Heart left ventricle (tissue), 16 donors: Measurements from ENCODE around the gene COL24A1. TPM values are rescaled to one million over a fixed set of nuclear protein-coding genes. Genes with fewer than 3 reads are reported as not detected.

Source experiments
- ATAC-seq, 4 donors: fragments of 200-7000 bp; cut with Tn5 transposase; one replicate each; pipeline ENCODE4 v1.9.1; 2020 to 2022; ENCODE audit warnings: moderate library complexity in 4 of 4, mild to moderate bottlenecking in 3 of 4, moderate number of reproducible peaks in 1 of 4
- DNase-seq, 5 donors: peaks; one replicate each; pipeline ENCODE4 v3.0.0-alpha.2; 2020
- H3K27ac ChIP-seq, 12 donors: fragments of 200-600 bp; sonication (generic) in 4 of 12; one replicate each; pipeline versions ENCODE4 v1.5.0 to v1.8.0; 2016 to 2022; ENCODE audit warnings: mild to moderate bottlenecking in 2 of 12
- H3K27me3 ChIP-seq, 9 donors: fragments of 200-600 bp; sonication (generic) in 2 of 9; one replicate each; pipeline versions ENCODE4 v1.5.1 to v1.8.0; 2016 to 2022; ENCODE audit warnings: mild to moderate bottlenecking in 3 of 9
- H3K36me3 ChIP-seq, 9 donors: fragments of 200-600 bp; sonication (generic) in 2 of 9; one replicate each; pipeline versions ENCODE4 v1.5.0 to v1.8.0; 2018 to 2022; ENCODE audit warnings: mild to moderate bottlenecking in 2 of 9
- H3K4me1 ChIP-seq, 12 donors: fragments of 200-600 bp; sonication (generic) in 4 of 12; one replicate each; pipeline versions ENCODE4 v1.5.0 to v1.8.0; 2016 to 2022; ENCODE audit warnings: mild to moderate bottlenecking in 3 of 12
- H3K4me3 ChIP-seq, 12 donors: fragments of 200-600 bp; sonication (generic) in 4 of 12; one replicate each; pipeline versions ENCODE4 v1.5.0 to v1.8.0; 2017 to 2022; ENCODE audit warnings: mild to moderate bottlenecking in 9 of 12, moderate library complexity in 4 of 12
- H3K9me3 ChIP-seq, 12 donors: fragments of 200-600 bp; sonication (generic) in 4 of 12; one replicate each; pipeline versions ENCODE4 v1.5.0 to v1.8.0; 2016 to 2022; ENCODE audit warnings: mild to moderate bottlenecking in 1 of 12
- POLR2A ChIP-seq, 2 donors: fragments of 450-650 bp; IDR thresholded peaks; one replicate each; pipeline ENCODE4 v1.6.1; 2017; ENCODE audit warnings: antibody characterized with exemption in 2 of 2, mild to moderate bottlenecking in 2 of 2, moderate library complexity in 2 of 2
- WGBS, 4 donors: extraction: QIAGEN DNeasy Blood & Tissue Kit in 2 of 4; methylation state at CpG; one replicate each; pipeline versions ENCODE4 v1.1.5 to v1.1.7; 2013 to 2018; 5-methylcytosine and 5-hydroxymethylcytosine counted together
- intact Hi-C, 10 donors: fragments of 100-400 bp; cut with DNase I; formaldehyde crosslinking; loops; one replicate each; pipeline versions ENCODE4 v1.11.1 to v1.14.2; 2022
- polyA plus RNA-seq, 2 donors: library from polyadenylated mRNA; stranded (reverse); fragments of 200-250 nt; gene quantifications; one replicate each; pipeline ENCODE4 v1.2.3, GENCODE V29; 2013
- total RNA-seq, 9 donors: library from RNA; depleted of rRNA in 2 of 9; stranded (reverse); fragments of >200 nt in 2 of 9; fragmentation: NEBNext Ultra II Directional in 3 of 9; extraction: Animal tissue kit (Norgen Biotek cat#: 25700) in 3 of 9; gene quantifications; one replicate each; pipeline versions ENCODE4 v1.1.0 to v1.2.4, GENCODE V29; 2016 to 2023
- TF ChIP-seq, protein P1 (sequence below), 12 donors: fragments of 200-600 bp; sonication (generic) in 4 of 12; IDR thresholded peaks; one replicate each; pipeline versions ENCODE4 v1.5.0 to v1.8.0; 2018 to 2022; ENCODE audit warnings: antibody characterized with exemption in 12 of 12, mild to moderate bottlenecking in 5 of 12
- donor health status: ischemic (EF 13 %, LVEDD 7.1; RV severe dilation, severe dysfunction).
- donor health status: healthy with polysubstance abuse.
- donor health status: DM: no; HTN: yes; CAD: no.
- donor health status: DM: no; HTN: no; CAD: no.
- donor health status: ischemic (EF 25% LVEDD 6.9; RV normal size, moderate dysfunction).
- donor health status: ischemic (EF 25% LVEDD 5.7; RV mildly dilated, moderate dysfunction).
- donor health status: healthy.
- donor health status: DM: yes; HTN: yes; CAD: no.
- donor health status: ischemic (EF 35%, LVEDD 5.7; RV mildly dilated, moderate dysfunction).
- donor health status: nonischemic (EF 11% LVEDD 7.7; RV severe dilation, severe dysfunction).
- donor health status: DM: yes; HTN: yes; CAD: no.
- donor health status: PGD.
- donor health status: ischemic (EF 29% LVEDD 5.4; RV normal size, mild dysfunction).
- donor health status: nonischemic (EF 23%, LVEDD 6.1; RV moderate dilation, normal function).

COL24A1 gene
- total and polyA plus RNA-seq, 11 donors: 0.07 to 2.8 (median 0.40) TPM

DNA sequence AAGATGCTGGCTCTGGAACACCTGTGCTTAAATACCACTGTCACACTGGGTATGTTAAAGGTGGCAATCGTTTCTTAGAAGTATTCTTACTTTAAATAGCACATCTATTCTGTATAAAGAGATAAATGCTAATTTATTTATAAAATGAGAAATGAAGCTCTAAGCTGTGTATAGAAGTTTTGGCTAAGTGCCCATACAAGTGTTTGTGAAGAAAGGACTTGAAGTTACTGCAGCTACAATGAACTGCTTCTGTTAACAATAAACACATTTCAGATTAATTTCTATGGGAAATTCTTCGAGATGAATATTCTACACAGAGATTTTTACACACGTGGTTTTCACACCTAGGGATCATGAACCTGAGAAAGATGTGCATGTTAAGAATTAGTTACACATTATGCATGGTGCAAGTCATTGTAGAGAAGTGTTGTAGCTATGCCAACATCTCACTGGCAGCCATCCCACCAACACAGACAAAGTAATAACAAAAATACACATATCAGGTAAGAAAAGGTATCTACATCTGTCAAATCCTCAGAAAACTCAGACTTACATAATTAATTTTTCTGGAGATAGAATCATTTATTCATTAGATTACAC lies 16.2 kb downstream of the COL24A1 start:
- WGBS, 4 donors: 56 to 64% (median 60%) methylated on average over 3 of the region's 3 CpGs
- intact Hi-C loops: no loop called here

GRCh38 chr1:86138746-86139145 lies 17.8 kb downstream of the COL24A1 start:
- TF ChIP-seq, protein P1, sequence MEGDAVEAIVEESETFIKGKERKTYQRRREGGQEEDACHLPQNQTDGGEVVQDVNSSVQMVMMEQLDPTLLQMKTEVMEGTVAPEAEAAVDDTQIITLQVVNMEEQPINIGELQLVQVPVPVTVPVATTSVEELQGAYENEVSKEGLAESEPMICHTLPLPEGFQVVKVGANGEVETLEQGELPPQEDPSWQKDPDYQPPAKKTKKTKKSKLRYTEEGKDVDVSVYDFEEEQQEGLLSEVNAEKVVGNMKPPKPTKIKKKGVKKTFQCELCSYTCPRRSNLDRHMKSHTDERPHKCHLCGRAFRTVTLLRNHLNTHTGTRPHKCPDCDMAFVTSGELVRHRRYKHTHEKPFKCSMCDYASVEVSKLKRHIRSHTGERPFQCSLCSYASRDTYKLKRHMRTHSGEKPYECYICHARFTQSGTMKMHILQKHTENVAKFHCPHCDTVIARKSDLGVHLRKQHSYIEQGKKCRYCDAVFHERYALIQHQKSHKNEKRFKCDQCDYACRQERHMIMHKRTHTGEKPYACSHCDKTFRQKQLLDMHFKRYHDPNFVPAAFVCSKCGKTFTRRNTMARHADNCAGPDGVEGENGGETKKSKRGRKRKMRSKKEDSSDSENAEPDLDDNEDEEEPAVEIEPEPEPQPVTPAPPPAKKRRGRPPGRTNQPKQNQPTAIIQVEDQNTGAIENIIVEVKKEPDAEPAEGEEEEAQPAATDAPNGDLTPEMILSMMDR (IDR thresholded peaks at IDR 0.05): no peak
- no peak for TF ChIP-seq POLR2A (IDR thresholded peaks at IDR 0.05)
- Histone ChIP-seq H3K27me3 (no peaks in the 10 kb centered on the region), H3K27ac (no peak overlapping the region), H3K4me1 (no peaks in the 10 kb centered on the region), H3K4me3 (no peak overlapping the region), H3K9me3 (no peaks in the 10 kb centered on the region), H3K36me3 (no peaks in the 10 kb centered on the region)
- DNase-seq: no peak
- ATAC-seq: no peak
- intact Hi-C loops: no loop called here
- WGBS, 4 donors: 43 to 58% (median 50%) methylated on average over 3 of the region's 3 CpGs

More for the DNA sequence above, 16.2 kb downstream of the COL24A1 start:
- no peaks in the 10 kb centered on the region for H3K9me3 ChIP-seq
- H3K4me3 ChIP-seq: no peak overlapping the region
- no peak for TF ChIP-seq POLR2A (IDR thresholded peaks at IDR 0.05)
- TF ChIP-seq, protein P1 (IDR thresholded peaks at IDR 0.05): no peak
- no peaks in the 10 kb centered on the region for H3K36me3 ChIP-seq
- no peaks in the 10 kb centered on the region for H3K4me1 ChIP-seq
- DNase-seq (no peak), ATAC-seq (no peak)
- H3K27ac ChIP-seq: no peak overlapping the region
- no peaks in the 10 kb centered on the region for H3K27me3 ChIP-seq

DNA sequence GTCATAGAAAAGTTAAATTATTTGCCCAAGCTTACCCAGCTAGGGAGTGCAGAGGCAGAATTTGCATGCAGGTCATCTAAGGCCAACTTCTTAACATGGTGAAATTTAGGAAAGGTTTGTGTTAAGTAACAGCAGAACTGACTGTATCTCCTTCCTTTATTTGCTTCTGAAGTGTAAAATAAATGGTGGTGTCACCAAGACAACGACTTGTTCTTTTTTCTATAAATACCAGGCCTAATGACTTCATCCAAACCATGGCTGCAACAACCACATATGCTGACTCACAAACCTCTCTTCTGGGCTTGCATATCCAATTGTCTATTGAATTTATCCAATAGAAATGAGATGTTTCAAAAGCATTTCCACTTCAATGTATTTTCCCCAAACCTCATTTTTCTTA lies 19.1 kb downstream of the COL24A1 start:
- DNase-seq: no peak
- Histone ChIP-seq H3K27me3 (no peaks in the 10 kb centered on the region), H3K27ac (no peak overlapping the region), H3K36me3 (no peaks in the 10 kb centered on the region), H3K4me3 (no peak overlapping the region), H3K4me1 (no peaks in the 10 kb centered on the region), H3K9me3 (no peaks in the 10 kb centered on the region)
- intact Hi-C loops: no loop called here
- 38 to 49% (median 41%) methylated on average over 1 of the region's 1 CpG for WGBS, 4 donors
- TF ChIP-seq POLR2A (IDR thresholded peaks at IDR 0.05): no peak
- TF ChIP-seq, protein P1 (IDR thresholded peaks at IDR 0.05): no peak
- no peak for ATAC-seq

DNA sequence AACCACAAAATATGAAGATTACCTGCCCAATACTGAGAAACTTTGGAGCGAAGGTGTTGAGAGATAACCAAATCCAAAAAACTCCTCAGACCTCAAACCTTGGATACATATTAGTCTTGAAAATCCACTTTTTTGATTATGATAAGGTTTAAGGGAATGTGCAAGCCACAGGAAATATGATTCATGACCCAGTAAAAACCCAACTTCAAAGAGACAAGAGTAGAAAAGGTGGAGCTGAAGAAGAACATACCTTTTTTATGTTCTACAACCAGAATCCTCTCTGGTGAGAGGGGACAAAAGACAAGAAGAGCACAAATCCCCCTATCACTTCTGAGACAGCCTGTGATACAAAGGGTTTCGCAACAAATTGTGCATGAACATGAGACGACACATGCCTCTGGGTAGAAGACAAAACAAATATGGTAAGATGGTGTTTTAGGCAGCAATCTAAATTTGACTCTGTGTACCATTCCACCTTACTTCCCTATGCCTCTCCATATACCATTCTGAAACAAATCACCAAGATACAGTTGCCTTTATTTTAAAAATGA lies 37.3 kb downstream of the COL24A1 start:
- H3K4me3 ChIP-seq: no peak overlapping the region
- 89 to 93% (median 91%) methylated on average over 3 of the region's 3 CpGs for WGBS, 4 donors
- ATAC-seq: no peak

More for the DNA sequence above, 37.3 kb downstream of the COL24A1 start:
- Histone ChIP-seq H3K36me3 (no peaks in the 10 kb centered on the region), H3K27ac (no peak overlapping the region), H3K27me3 (no peaks in the 10 kb centered on the region), H3K4me1 (no peaks in the 10 kb centered on the region), H3K9me3 (peaks cover 0 to 8% (median 0%) of the 10 kb centered on the region in 12 donors)
- DNase-seq: no peak
- intact Hi-C loops: no loop called here
- TF ChIP-seq, protein P1 (IDR thresholded peaks at IDR 0.05): no peak
- no peak for TF ChIP-seq POLR2A (IDR thresholded peaks at IDR 0.05)
